ENCODE results near the gene SP4.

Gene SP4

DNA sequence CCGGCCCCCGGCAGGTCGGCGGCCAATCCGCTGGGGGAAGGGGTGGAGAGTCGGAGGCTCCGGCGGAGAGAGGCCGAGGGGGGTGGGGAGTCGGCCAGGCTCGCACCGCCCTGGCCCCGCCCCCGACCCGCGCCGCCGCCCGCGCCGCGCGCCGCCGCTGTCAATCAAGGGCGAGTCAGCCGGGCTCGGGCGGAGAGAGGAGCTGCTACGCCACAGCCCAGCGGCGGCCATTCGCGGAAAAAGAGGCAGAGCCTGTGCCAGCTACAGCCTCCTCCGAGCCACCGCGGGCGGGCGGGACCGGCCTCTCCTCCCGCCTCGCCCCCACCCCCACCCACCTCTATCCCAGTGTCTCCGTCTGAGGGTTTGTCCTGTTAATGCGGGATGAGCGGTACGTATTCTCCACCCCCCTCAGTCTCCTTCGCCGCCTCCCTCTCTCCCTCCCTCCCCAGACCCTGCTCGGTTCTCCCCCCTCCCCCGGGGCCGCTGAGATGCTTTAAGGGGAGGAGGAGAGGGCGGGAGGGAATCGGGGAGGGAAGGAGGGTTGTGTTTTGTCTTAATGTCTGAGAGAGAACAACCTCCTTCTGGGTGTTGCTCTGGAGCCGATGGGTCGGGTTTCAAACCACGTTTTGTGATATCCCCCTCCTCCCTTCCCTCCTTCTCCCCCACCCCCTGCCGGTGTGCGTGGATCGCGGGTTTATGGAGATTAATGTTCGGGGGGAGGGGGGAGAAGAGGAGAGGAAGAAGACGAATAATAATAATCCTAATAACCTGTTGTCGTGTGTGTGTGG, at the start of gene SP4:
Gene SP4, plus strand, starts transcription at position 213 of the 788 bp plus-strand sequence. Its CDS starts 169 bp downstream, at position 382.
- DNase-seq (ENCODE audit: low read depth in 3 of 3): peak; percentile 90 to 93 (median 92)

DNA sequence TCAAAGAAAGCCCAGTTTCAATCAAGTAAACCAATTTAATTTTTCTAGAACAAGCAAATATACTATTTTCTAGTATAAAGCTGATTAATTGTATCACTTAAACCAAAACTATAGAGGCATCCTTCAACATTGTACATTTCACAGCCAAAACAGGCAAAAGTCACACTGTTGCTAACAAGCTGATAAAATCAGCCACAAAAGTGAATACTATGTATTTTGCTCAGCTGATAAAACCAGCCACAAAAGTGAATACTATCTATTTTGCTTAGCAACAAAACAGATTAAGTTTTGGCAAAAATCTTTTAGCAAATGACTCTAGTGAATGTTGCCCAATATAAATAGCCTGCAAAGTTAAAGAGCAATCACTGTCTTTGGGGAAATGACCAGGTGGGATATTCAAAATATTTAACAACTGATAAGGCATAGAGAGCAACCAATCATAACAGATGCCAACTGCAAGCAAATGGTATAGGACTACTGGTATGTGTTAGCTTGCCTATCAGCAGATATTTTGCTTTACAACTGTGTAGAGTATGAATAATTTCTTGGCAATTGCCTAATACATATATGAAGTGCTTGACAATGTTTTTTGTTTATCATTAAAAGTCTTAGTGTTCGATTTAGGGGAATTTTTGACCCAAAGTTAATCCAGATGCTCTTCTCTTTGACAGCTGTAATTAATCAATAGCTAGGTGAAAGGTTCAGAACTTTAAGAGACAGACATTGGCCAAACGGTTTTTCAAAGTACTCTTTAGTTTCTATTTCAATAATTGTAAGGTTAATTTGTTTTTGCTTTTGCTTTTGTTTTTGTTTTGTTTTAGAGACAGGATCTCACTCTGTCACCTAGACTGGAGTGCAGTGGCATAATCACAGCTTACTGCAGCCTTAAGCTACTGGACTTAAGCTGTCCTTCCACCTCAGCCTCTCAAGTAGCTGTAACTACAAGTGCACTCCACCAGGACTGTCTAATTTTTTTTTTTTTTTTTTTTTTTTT, 44.4 kb upstream of the SP4 start:
- no peak for DNase-seq (ENCODE audit: low read depth in 3 of 3)

DNA sequence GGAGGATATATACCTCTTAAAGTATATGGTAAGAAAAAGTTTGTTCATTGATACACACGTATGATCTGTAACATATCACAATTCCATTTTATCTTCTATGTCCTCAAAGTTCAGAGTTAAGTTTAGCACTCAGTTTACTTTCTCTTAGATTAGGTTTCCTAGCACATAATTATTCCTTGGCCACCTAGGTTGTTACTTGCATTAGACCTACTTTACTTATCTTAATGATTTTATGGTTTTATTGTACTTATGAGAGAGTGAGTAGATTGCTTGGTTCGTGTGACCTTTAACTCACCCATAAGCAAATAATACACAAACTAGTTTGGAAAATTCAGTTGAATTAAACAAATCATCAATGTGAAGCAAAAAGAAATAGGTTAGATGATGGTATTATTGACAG, 33.9 kb upstream of the SP4 start:
- no peak for DNase-seq (ENCODE audit: low read depth in 3 of 3)

DNA sequence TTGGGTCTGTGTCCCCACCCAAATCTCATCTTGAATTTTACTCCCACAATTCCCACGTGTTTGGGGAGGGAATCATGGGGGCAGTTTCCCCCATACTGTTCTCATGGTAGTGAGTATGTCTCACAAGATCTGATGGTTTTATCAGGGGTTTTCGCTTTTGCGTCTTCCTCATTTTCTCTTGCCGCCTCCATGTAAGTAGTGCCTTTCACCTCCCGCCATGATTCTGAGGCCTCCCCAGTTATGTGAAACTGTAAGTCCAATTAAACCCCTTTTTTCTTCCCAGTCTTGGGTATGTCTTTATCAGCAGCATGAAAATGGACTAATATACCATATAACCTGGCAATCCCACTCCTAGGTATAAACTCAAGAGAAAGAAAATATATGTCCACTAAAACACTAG, 25.9 kb upstream of the SP4 start:
- DNase-seq (ENCODE audit: low read depth in 3 of 3): no peak

DNA sequence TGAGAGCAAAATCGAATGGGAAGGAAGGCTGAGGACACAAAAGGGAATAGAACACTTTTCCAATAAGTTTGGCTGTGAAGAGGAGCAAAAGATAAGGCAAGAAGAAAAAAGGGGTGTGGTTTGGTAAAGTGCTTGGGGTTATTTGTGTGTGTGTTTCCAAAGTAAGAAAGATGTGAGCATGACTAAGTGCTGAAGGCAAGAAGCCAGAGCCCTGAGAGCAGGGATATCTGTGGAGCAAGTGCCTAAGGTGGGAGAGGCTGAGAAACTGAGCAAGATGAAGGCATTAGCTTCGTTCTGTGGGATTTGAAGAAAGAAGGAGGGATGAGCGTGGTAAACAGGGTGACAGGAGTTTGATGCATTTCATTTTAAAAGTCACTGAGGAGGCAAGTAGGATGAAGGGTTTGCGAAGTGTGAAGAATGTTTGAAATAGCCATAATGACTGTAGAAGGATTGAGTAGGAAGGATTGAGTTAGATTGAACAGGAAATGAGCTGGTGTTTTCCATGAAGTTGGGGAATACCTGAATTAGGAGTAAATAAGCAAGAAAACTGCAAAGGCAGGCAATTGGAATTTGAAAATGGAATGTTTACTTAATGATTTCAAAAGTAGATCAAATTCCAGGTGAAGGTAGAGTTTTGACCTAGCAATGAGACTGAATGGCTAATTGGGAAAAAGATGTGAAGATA, 19.9 kb upstream of the SP4 start:
- no peak for DNase-seq (ENCODE audit: low read depth in 3 of 3)

DNA sequence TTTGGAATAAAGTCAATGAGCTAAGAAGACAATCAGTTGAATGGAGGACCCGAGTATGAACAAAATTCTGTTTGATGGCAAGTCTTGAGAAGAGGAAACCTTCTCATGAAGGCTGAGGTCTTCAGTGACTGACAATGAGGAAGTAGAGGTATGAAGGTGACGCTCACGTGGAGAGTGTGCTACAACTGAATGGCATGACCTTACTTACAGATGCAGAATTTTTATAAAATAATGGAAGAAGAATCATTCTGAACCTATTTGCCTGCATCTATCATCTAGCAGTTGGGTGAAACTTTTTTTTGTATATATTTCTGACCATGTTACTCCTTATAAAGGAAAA, 19.4 kb upstream of the SP4 start:
- DNase-seq (ENCODE audit: low read depth in 3 of 3): no peak

DNA sequence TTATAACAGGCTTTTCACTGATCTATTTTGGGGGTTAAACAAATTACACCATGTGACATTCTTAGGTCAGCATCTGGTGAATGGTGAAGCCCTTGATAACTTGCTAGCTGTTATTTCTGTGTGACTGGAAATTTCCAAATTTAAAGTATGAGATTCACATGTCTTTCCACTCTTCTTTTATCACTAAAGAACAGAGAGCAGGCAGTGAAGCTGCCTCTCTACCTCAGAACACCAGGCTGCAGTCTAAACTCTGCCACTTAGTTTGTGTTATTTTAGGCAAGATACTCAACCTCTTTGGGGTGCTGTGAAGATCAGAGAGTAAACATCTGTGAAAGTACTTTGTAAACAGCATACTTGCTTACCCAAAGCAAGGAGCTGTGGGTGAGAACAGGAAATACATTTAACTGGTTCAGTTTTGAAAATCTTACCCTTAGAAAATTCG, 15.5 kb upstream of the SP4 start:
- DNase-seq (ENCODE audit: low read depth in 3 of 3): no peak

DNA sequence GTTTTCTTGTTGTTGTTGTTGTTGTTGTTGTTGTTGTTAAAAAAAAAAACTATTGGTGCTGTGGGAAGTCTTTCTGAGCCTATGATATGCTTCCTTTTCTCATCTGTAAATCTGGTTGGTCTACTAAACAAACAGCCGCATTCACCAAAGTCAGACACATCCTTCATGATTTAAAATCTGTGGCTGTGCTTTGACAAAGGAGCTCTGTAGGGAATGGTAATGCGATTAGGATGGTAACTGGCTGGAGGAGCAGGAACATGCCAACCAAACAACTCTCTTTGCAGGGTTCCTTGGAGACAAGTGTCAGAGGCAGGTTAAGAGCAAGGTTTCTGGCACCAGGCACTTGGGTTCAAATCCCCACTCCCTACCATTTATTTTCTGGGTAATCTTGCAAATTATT, 14.9 kb upstream of the SP4 start:
- DNase-seq (ENCODE audit: low read depth in 3 of 3): no peak

DNA sequence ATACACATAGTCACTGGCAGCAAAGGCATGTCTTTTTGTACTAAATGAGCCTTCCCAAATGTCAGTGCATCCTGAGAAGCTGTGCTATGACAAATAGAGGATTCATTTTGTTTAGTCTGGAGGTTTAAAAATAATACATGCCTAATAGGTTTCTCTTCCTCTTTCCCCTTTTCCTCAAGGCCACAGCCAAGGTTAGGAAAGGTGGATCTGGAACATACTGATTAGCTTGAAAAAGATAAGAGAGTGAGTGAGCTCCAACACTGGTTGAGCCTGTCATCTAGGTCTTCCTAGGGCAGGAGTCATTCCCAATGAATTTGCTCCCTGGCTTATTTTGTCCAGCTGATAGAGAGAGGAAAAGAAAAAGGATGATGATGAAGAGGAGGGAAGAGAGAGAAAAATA, 14.4 kb upstream of the SP4 start:
- DNase-seq (ENCODE audit: low read depth in 3 of 3): no peak

DNA sequence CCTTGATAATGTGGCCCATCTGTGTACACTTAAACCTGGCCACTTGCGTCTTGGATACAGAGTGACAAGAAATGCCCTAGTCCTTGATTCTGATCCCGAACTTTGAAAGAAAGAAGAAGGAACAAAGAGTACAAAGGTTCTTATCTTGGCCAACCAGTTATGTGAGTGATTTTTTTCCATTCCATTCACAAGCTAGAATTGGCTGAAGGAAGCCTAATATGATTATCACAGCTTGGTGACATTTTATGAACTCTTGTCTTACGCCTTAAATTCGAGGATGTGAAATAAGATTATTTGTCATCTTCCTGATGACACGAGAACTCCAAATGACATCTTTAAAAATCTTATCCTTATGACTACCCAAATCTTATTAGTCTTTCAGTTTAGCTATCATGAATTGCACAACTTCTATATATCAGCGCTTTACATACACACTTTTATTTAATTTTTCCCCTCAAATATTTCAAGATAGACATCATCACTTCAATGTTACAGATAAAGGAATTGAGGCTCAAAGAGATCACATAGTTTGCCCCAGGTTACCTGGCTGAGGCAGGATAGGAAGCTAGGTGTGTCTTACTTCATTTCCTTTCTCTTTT, 13.0 kb upstream of the SP4 start:
- no peak for DNase-seq (ENCODE audit: low read depth in 3 of 3)

DNA sequence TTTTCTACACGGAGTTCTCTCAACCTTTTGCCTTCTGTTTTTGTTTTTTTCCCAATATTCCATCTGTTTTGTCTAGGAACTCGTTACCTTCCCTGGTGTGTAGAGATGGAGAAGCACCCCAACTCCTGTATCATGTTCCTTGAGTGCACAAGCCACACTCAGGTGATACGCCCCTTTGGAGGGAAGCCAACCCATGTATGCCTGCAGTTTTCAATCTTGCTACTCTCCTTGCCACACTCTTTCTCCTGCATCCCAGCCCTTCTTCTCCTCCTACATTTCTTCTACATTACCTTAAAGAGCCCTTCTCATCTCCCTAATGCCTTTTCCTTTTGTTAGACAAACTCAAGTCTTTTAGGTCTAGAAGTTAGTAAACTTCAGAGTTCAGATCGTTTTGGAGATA, 10.2 kb upstream of the SP4 start:
- no peak for DNase-seq (ENCODE audit: low read depth in 3 of 3)

DNA sequence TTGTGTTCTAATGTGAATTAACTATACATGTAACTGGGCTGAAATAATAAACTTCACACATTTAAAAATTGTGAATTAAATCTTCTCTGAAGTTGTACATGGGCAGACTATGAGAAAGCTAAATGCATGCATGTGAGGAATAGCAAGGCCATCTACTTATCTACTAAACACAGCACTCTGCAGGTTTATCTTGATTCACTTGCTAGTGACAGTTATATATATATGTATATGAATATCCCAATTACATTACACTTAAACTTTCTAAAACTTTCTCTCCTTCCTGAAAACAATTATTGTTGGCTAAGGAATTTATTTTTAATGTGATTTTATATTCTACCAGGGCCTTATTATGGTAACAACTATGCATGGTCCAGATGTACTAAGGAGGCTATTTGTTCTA, 5.1 kb upstream of the SP4 start:
- DNase-seq (ENCODE audit: low read depth in 3 of 3): no peak

DNA sequence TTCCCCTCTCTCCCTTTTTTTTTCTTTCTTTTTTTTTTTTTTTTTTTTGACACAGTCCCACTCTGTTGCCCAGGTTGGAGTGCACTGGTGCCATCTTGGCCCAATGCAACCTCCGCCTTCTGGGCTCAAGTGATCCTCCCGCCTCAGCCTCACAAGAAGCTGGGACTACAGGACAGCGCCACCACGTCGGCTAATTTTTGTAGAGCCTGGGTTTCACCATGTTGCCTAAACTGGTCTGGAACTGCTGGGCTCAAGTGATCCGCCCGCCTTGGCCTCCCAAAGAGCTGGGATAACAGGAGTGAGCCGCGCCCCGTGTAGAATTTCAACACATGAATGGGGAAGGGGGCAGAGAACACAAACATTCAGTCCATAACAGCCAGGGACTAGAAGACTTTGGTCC, 2.6 kb upstream of the SP4 start:
- DNase-seq (ENCODE audit: low read depth in 3 of 3): no peak

DNA sequence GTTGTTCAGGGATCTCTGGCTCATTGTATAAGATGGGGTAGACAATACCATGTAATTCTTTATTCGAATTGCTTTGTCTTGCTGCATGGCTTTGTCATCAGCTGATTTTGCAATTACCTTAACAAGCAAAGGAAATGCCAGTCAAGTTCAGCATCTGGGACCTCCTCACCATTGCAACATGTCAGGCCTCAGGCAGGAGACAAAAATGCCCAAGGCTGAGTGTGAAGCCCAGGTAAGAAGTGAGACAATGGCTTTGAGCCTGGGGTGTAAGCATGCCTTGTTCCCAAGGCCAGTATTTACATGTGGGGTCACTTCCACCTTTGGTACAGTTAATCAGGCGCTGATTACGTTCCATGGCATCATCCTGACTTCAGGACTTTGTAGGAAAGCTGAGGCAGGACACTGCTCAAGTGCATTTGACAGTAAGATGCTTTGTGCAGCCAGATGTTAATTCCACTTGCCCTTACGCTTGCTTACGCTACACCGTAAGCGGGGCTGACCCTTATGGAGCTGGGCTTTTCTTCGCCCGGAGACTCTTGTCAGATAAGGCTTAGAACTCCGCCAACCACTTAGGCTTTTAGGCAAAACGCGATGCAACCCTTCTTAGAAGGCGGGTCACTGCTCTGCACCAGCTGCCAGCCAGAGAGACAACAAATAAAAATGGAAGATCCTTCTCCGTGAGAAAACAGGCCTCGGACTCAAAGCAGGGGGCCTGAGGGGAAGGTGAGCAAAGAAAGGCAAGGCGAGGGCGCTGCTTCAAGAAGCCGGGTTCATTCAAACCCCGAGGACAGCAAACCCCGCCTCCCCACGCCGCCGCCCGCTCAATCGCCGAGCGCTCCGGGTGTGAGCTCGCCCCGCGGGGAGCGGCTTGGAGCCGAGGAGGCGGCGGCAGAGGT, 1.3 kb upstream of the SP4 start:
- DNase-seq (ENCODE audit: low read depth in 3 of 3): no peak

DNA sequence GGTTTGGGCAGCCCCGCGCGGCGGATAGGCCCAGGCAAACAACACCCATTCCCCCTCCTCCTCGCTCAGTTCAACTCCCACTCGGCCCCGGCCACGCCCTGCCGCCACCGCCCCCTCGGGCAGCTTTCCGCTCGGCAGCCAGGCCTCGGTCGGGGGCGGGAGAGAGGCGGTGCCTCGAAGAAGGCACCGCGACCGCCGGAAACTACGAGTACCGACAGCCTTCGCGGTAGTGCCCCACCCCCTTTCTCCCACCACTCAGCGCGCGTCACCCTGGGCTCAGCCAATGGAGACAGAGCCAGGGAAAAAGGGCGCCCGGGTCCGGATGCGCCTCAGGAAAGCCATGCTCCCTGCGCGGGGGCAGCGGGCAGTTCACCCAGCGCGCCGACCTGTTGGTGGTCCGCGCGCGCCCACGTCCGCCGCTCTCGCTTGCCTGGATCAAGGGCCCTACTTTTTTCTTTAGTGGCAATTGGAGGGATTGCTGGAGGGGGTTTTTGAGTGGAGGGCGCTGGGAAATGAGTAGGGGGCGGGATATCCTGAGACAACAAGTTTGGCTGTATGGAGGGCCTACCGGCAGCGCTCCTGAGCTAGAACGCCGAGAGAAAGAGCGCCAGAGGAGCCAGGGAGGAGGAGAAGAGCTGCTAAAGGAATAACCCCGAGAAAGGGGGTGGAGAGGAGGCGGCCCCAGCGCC, 557 bp upstream of the SP4 start:
- peak; percentile 98 to 99 (median 99) for DNase-seq (ENCODE audit: low read depth in 3 of 3)

DNA sequence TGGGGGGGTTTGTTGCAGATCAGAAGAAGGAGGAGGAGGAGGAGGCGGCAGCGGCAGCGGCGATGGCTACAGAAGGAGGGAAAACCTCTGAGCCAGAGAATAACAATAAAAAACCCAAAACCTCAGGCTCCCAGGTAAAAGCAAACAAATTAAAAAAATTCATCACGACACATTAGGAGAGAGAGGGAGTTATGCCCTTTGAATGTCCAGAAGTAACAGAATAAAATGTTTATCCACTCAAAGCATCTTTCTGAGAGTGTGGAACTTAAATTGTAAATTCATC, 717 bp downstream of the SP4 start:
- DNase-seq (ENCODE audit: low read depth in 3 of 3): no peak

DNA sequence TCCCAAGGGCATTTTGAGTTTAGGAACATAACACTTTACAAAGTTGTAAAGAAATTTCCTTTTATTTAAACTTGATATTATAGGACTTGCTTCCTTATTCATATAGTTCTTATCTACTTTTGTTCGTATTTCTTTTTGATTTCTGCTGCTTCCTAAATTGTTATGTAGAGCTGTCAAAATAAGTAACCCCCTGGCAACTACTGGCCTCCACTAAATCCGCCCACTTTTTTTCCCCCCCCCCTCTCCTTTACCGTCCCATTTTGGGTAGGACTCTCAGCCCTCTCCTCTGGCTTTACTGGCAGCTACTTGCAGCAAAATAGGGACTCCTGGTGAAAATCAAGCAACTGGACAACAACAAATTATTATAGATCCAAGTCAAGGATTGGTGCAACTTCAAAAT, 1.1 kb downstream of the SP4 start:
- no peak for DNase-seq (ENCODE audit: low read depth in 3 of 3)

DNA sequence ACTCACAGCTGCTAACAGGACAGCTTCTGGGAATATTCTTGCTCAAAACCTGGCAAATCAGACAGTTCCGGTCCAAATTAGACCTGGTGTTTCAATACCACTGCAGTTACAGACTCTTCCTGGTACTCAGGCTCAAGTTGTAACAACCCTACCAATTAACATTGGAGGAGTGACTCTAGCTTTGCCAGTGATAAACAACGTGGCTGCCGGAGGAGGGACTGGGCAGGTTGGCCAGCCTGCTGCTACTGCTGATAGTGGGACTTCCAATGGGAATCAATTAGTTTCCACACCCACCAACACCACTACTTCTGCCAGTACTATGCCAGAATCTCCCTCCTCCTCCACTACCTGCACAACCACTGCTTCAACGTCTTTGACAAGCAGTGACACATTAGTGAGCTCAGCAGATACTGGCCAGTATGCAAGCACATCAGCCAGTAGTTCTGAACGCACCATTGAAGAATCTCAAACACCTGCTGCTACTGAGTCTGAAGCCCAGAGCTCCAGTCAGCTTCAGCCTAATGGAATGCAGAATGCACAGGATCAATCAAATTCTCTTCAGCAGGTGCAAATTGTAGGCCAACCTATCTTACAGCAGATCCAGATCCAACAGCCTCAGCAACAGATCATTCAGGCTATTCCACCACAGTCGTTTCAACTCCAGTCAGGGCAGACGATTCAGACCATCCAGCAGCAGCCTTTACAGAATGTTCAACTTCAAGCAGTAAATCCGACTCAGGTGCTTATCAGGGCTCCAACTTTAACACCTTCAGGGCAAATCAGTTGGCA, 2.1 kb downstream of the SP4 start:
- DNase-seq (ENCODE audit: low read depth in 3 of 3): no peak

DNA sequence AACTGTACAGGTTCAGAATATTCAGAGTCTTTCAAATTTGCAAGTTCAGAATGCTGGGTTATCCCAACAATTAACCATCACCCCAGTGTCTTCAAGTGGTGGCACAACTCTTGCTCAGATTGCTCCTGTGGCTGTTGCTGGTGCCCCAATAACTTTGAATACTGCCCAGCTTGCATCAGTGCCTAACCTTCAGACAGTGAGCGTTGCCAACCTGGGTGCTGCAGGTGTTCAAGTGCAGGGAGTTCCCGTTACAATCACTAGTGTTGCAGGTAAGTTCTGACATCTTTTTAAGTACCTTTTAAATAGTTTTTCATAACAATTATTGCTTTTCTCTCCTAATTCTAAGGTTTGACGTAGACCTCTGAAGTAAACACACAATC, 2.7 kb downstream of the SP4 start:
- DNase-seq (ENCODE audit: low read depth in 3 of 3): no peak
